GM04504 (cell line): ENCODE results near the gene MYLK4.
A peak's percentile ranks its signal among the peaks of the same experiment; 100 is the strongest.

ENCODE experiments used
- DNase-seq: peaks from one replicate; pipeline ENCODE4 v3.0.0-alpha.2; 2012; ENCODE audit warnings: low read depth

The MYLK4 gene

GRCh38 chr6:2656460-2657079 lies 94.2 kb downstream of the MYLK4 start:
- DNase-seq, result no peak

GRCh38 chr6:2655844-2656433 lies 94.8 kb downstream of the MYLK4 start:
- no peak for DNase-seq

- DNase-seq, result no peak
Measured at GRCh38 chr6:2653369-2654032, 97.2 kb downstream of the MYLK4 start.

- no peak for DNase-seq
Measured at GRCh38 chr6:2652611-2653010, 98.1 kb downstream of the MYLK4 start.

GRCh38 chr6:2651961-2652360 lies 98.8 kb downstream of the MYLK4 start:
- no peak for DNase-seq

GRCh38 chr6:2651536-2651935 lies 99.2 kb downstream of the MYLK4 start:
- no peak for DNase-seq

- DNase-seq, result no peak
Measured at GRCh38 chr6:2646346-2646745, 104.4 kb downstream of the MYLK4 start.

- DNase-seq, result no peak
Measured at GRCh38 chr6:2643935-2644539, 106.7 kb downstream of the MYLK4 start.

- DNase-seq, result no peak
Measured at GRCh38 chr6:2643130-2643529, 107.6 kb downstream of the MYLK4 start.

GRCh38 chr6:2641044-2641725 lies 109.5 kb downstream of the MYLK4 start:
- no peak for DNase-seq

GRCh38 chr6:2640551-2640950 lies 110.2 kb downstream of the MYLK4 start:
- no peak for DNase-seq

GRCh38 chr6:2639896-2640295 lies 110.8 kb downstream of the MYLK4 start:
- no peak for DNase-seq

GRCh38 chr6:2639167-2639566 lies 111.6 kb downstream of the MYLK4 start:
- no peak for DNase-seq

GRCh38 chr6:2636672-2637071 lies 114.0 kb downstream of the MYLK4 start:
- no peak for DNase-seq

- no peak for DNase-seq
Measured at GRCh38 chr6:2635911-2636310, 114.8 kb downstream of the MYLK4 start.

GRCh38 chr6:2634139-2634964 lies 116.4 kb downstream of the MYLK4 start:
- DNase-seq, result peak; percentile 41

- DNase-seq, result no peak
Measured at GRCh38 chr6:2633736-2634135, 117.0 kb downstream of the MYLK4 start.

GRCh38 chr6:2632976-2633584 lies 117.6 kb downstream of the MYLK4 start:
- DNase-seq, result no peak

- no peak for DNase-seq
Measured at GRCh38 chr6:2632368-2632767, 118.4 kb downstream of the MYLK4 start.

- DNase-seq, result no peak
Measured at GRCh38 chr6:2630891-2631571, 119.7 kb downstream of the MYLK4 start.

GRCh38 chr6:2630359-2630758 lies 120.4 kb downstream of the MYLK4 start:
- peak; percentile 49 for DNase-seq
